HG02588 (cell line): ENCODE data around the gene TAF7.
"Not testable (repeated sequence)": the region's sequence is repeated elsewhere in the genome, so short reads cannot be mapped to it uniquely, and the experiment has no call there.

Source experiments
- ATAC-seq: cut with Tn5 transposase; IDR thresholded peaks from one replicate; pipeline ENCODE4 v1.9.1; 2021; ENCODE audit warnings: mild to moderate bottlenecking, moderate library complexity; ENCODE audit not compliant: unreplicated experiment

The TAF7 gene

DNA sequence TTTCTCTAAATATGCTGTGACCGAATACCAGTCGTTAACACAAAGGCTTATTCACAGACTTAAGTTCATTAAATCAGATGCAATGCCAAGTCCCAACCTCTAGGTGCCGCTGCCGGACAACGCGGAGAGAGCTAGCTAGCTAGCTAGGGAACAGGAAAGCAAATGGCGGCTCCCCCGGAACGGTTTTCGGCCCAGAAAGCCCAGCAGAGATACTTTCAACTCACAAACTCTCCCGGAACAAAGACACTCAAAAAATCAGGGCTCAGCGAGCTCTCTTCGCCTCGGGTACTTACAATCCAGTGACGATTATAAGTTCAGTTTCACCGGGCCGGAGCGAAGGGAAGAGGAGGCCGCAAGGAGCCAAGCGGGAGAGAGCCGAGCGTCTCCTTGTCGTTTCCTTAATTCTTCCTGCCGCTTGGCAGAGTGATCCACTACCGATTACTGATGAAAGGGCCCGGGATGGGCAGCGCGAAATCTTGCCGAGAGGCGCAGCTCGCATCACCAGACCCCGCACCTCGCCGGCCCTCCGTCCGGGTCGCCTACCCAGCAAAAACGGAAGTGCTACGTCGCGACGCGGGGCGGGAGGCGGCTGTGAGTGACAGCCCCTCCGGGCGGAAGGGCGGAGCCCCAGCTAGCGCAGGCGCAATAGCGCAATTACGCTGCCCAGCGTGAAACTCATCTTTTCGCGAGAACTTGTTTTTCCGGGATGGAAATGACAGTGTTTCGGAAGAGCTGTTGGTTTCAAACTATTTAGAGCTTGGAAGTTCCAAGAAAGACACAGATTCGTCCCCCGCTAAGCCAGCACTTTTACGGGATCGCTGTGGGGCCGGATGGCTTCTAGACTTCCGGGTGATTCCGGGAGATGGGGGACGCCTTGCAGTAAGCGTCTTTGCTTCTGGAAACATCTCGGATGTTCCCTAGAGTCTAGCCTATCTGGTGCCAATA, at the start of gene TAF7:
Gene TAF7, minus strand, starts transcription at position 560 of the 945 bp plus-strand sequence. CDS start 740 bp downstream, outside the sequence.
- ATAC-seq: peak; percentile 96

GRCh38 chr5:141366016-141366896, 45.7 kb upstream of the TAF7 start:
- ATAC-seq: no peak

DNA sequence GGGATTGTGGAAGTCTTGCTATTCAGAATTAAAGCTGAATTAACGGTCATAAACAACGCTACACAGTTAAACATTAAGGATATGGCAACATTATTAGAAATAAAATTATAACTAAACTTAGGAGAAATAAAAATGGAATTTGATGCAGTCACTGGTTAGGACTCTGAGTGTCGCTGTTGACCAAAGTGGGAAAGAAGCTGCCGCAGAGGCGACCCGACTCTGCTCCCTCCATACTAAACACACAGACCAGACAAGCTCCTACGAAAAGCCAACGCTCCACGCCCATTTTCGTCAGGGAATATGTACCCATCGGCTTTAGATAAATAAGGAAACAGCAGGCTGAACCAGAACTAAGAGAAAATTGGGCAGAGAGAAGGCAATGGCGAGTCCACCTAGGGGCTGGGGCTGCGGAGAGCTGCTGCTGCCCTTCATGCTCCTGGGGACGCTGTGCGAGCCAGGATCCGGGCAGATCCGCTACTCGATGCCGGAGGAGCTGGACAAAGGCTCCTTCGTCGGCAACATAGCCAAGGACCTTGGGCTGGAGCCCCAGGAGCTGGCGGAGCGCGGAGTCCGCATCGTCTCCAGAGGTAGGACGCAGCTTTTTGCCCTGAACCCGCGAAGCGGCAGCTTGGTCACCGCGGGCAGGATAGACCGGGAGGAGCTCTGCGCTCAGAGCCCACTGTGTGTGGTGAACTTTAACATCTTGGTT, 43.5 kb upstream of the TAF7 start, which contains the start of gene PCDHGA5:
Gene PCDHGA5, plus strand, starts transcription at position 211 of the 709 bp plus-strand sequence. Its CDS starts 169 bp downstream, at position 380.
- ATAC-seq: no peak

GRCh38 chr5:141362719-141363118, 42.1 kb upstream of the TAF7 start:
- ATAC-seq: no peak

DNA sequence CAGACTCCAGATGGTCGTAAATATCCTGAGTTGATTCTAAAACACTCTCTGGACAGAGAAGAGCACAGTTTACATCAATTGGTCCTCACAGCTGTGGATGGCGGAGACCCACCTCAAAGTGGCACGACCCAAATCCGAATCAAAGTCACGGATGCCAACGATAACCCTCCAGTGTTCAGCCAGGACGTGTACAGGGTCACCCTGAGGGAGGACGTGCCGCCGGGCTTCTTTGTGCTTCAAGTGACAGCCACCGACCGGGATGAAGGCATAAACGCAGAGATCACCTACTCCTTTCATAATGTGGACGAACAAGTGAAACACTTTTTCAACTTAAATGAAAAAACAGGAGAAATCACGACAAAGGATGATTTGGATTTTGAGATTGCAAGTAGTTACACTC, 40.1 kb upstream of the TAF7 start:
- ATAC-seq: no peak

GRCh38 chr5:141359790-141360426, 39.3 kb upstream of the TAF7 start, which contains the start of gene PCDHGB2:
Gene PCDHGB2 (plus strand): TSS chr5:141359994. CDS start chr5:141360136, 142 bp downstream.
- peak; percentile 46 for ATAC-seq

DNA sequence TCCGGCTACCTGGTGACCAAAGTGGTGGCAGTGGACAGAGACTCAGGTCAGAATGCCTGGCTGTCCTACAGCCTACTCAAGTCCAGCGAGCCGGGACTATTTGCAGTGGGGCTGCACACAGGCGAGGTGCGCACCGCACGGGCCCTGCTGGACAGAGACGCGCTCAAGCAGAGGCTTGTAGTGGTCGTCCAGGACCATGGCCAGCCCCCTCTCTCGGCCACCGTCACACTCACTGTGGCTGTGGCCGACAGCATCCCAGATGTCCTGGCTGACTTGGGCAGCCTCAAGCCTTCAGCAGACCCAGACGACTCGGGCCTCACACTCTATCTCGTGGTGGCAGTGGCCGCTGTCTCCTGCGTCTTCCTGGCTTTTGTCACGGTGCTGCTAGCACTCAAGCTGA, 36.4 kb upstream of the TAF7 start:
- ATAC-seq: no peak

DNA sequence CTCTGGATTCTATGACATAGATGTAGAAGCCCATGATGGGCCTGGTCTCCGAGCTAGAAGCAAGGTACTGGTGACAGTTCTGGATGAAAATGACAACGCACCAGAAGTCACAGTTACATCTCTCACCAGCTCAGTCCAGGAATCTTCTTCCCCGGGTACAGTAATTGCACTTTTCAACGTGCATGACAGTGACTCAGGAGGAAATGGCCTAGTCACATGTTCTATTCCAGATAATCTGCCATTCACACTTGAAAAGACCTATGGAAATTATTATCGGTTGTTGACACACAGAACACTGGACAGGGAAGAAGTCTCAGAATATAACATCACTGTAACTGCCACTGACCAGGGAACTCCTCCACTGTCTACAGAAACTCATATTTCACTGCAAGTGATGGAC, 35.5 kb upstream of the TAF7 start:
- no peak for ATAC-seq

DNA sequence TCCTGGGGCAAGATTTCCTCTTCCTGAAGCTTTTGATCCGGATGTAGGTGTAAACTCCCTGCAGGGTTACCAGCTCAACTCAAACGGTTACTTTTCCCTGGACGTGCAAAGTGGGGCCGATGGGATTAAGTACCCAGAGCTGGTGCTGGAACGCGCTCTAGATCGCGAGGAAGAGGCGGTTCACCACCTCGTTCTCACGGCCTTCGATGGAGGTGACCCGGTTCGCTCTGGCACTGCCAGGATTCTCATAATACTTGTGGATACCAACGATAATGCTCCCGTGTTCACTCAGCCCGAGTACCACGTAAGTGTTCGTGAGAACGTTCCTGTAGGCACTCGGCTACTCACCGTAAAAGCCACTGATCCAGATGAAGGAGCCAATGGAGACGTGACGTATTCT, 35.1 kb upstream of the TAF7 start:
- no peak for ATAC-seq

- no peak for ATAC-seq
Observed at GRCh38 chr5:141354900-141355469, 34.4 kb upstream of the TAF7 start, which contains the start of gene PCDHGA4. Gene PCDHGA4 (plus strand): TSS chr5:141355021. CDS start chr5:141355108, 87 bp downstream.

- no peak for ATAC-seq
Observed at GRCh38 chr5:141351591-141351990, 31.0 kb upstream of the TAF7 start.

DNA sequence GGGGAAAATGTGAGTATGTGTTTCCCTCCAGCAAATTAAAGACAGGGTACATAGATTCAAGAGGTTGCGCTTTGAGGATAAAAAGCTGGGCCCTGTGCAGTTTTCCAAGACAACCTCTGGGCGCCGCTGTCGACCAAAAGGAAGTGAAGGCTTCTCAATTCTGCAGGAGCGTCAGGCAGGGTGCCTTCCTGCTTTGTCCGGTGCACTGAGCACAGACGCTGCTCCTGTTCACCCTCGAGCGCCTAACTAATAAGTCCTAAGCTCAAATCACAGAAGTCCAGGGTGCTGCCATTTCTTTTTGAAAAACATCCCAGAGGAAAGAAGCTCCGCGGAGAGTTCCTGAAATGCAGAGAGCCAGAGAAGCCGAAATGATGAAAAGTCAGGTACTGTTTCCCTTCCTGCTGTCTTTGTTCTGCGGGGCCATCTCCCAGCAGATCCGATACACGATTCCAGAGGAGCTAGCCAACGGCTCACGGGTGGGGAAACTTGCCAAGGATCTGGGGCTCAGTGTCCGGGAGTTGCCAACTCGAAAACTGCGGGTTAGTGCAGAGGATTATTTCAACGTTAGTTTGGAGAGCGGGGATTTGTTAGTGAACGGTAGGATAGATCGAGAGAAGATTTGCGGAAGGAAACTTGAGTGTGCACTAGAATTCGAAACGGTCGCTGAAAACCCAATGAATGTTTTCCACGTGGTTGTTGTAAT, 29.5 kb upstream of the TAF7 start, which contains the start of gene PCDHGB1:
Gene PCDHGB1, plus strand, starts transcription at position 183 of the 703 bp plus-strand sequence. Its CDS starts 162 bp downstream, at position 345.
- ATAC-seq: no peak

GRCh38 chr5:141346017-141346416, 25.4 kb upstream of the TAF7 start:
- not testable (repeated sequence) for ATAC-seq

- ATAC-seq: no peak
Observed at GRCh38 chr5:141345327-141345726, 24.7 kb upstream of the TAF7 start.

- no peak for ATAC-seq
Observed at GRCh38 chr5:141343953-141344463, 23.4 kb upstream of the TAF7 start.

DNA sequence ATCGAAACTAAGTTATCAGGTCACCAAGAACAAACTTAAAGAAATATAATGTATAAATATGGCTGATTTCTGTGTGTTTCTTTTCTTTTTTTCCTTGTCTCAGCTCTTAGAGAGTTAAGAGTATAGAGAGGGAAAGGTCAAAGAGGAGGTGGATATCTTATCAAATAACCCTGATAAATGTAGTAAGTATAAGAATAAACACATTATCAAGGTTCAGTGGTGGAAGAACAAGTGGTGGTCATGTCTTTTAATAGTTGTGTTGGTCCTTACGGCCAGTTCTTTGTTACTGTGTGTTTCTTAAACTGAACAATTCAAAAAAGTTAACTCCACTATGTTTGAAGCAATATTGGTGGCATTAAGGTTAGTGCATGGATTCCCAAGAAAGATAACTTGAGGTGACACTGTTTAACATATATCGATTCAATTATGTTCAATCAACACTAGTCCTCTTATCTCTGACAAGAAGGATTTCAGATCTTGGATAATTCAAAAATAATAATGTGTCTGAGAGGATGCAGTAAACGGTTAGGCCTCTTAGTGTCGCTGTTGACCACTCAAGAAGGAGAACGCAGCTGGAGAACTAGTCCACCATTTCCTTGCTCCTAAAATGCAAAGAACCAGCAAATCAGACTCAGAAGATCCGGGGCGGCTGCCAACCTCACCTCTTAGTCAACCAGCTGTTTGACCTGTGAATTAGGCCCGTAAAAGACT, 22.8 kb upstream of the TAF7 start, which contains the start of gene PCDHGA3:
Gene PCDHGA3, plus strand, starts transcription at position 588 of the 711 bp plus-strand sequence. CDS start 205 bp downstream, outside the sequence.
- ATAC-seq: no peak

DNA sequence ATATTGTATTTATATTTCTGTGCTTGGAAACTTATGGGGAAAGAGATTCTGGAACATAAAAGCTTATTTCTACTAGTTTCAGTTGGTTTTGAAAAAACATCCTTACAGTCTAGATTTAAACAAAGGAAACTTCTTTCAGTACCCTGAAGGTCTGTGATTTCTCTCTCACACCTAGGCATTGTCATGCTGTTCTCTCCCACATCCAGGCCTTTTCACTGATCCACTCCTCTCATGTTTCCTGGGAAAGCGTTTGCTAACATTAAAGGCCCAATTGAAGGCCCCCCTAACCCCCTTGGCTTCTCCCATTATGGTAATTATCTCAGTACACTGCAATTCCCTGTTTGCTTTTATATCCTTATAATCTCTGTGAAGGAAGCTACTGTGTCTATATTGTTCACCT, 22.2 kb upstream of the TAF7 start:
- ATAC-seq: no peak

GRCh38 chr5:141340781-141341354, 20.3 kb upstream of the TAF7 start:
- not testable (repeated sequence) for ATAC-seq
